Neural crest cell (in vitro differentiated cells): ENCODE measurements around the gene GPR85. TPM values are rescaled to one million over a fixed set of nuclear protein-coding genes. Genes with fewer than 3 reads are reported as not detected.
"Not testable (repeated sequence)": the region's sequence is repeated elsewhere in the genome, so short reads cannot be mapped to it uniquely, and the experiment has no call there.

Experiments used
- DNase-seq: peaks from one replicate; pipeline ENCODE4 v3.0.0; 2021; ENCODE audit warnings: low read depth, mixed read lengths, low spot score
- H3K27ac Mint-ChIP-seq: one replicate; pipeline ENCODE4 v1.8.0; 2021; ENCODE audit warnings: mild to moderate bottlenecking, mixed read lengths; ENCODE audit not compliant: unreplicated experiment
- H3K27me3 Mint-ChIP-seq: 2 replicates; pipeline ENCODE4 v1.8.0; 2021; ENCODE audit warnings: low read depth, mild to moderate bottlenecking, mixed read lengths
- H3K36me3 Mint-ChIP-seq: 2 replicates; pipeline ENCODE4 v1.8.0; 2021; ENCODE audit warnings: low read depth, mild to moderate bottlenecking, mixed read lengths
- H3K4me1 Mint-ChIP-seq: 2 replicates; pipeline ENCODE4 v1.8.0; 2021; ENCODE audit warnings: mixed read lengths
- H3K4me3 Mint-ChIP-seq: one replicate; pipeline ENCODE4 v1.8.0; 2021; ENCODE audit warnings: mild to moderate bottlenecking, mixed read lengths
- H3K9me3 Mint-ChIP-seq: 2 replicates; pipeline ENCODE4 v1.8.0; 2021; ENCODE audit warnings: mixed read lengths
- CTCF ChIP-seq: fragments of 200-600 bp; sonication (generic); conservative IDR thresholded peaks from 2 replicates; pipeline ENCODE4 v1.5.0; 2021; ENCODE audit warnings: antibody characterized with exemption, mild to moderate bottlenecking
- total RNA-seq: library from RNA; stranded (reverse); gene quantifications from 2 replicates; pipeline ENCODE4 v1.2.1, GENCODE V29; 2021

The GPR85 gene
- total RNA-seq, 1 donor from 2014 or later = 2.5 TPM

- DNase-seq = no peak
- H3K36me3 Mint-ChIP-seq = no peaks in the 10 kb centered on the region
- H3K27me3 Mint-ChIP-seq = peaks cover 13% of the 10 kb centered on the region
- H3K9me3 Mint-ChIP-seq = no peaks in the 10 kb centered on the region
- no peak for TF ChIP-seq CTCF
- H3K4me1 Mint-ChIP-seq = no peaks in the 10 kb centered on the region
- no peak overlapping the region for H3K4me3 Mint-ChIP-seq
- no peak overlapping the region for H3K27ac Mint-ChIP-seq
Observed at GRCh38 chr7:113060100-113060499, 26.5 kb downstream of the GPR85 start.

GRCh38 chr7:113054938-113055337 is 31.7 kb downstream of the GPR85 start:
- H3K27me3 Mint-ChIP-seq = peaks cover 5% of the 10 kb centered on the region
- TF ChIP-seq CTCF = no peak
- no peaks in the 10 kb centered on the region for H3K4me1 Mint-ChIP-seq
- H3K9me3 Mint-ChIP-seq = peaks cover 4% of the 10 kb centered on the region
- H3K27ac Mint-ChIP-seq = no peak overlapping the region
- DNase-seq = no peak
- H3K36me3 Mint-ChIP-seq = no peaks in the 10 kb centered on the region
- no peak overlapping the region for H3K4me3 Mint-ChIP-seq

GRCh38 chr7:113054272-113054671 is 32.4 kb downstream of the GPR85 start:
- not testable (repeated sequence) for H3K4me3 Mint-ChIP-seq, H3K9me3 Mint-ChIP-seq, H3K27me3 Mint-ChIP-seq, H3K4me1 Mint-ChIP-seq, H3K36me3 Mint-ChIP-seq, H3K27ac Mint-ChIP-seq, DNase-seq

- H3K27me3 Mint-ChIP-seq = peaks cover 10% of the 10 kb centered on the region
- not testable (repeated sequence) for DNase-seq, H3K27ac Mint-ChIP-seq, H3K36me3 Mint-ChIP-seq, H3K4me1 Mint-ChIP-seq, H3K9me3 Mint-ChIP-seq, H3K4me3 Mint-ChIP-seq
Observed at GRCh38 chr7:113049221-113049620, 37.4 kb downstream of the GPR85 start.

GRCh38 chr7:113046453-113046852 is 40.2 kb downstream of the GPR85 start:
- peaks cover 15% of the 10 kb centered on the region for H3K27me3 Mint-ChIP-seq
- no peak overlapping the region for H3K4me3 Mint-ChIP-seq
- DNase-seq = no peak
- no peak for TF ChIP-seq CTCF
- peaks cover 3% of the 10 kb centered on the region for H3K9me3 Mint-ChIP-seq
- no peak overlapping the region for H3K27ac Mint-ChIP-seq
- H3K36me3 Mint-ChIP-seq = no peaks in the 10 kb centered on the region
- H3K4me1 Mint-ChIP-seq = no peaks in the 10 kb centered on the region

- Mint-ChIP-seq H3K4me3 (no peak overlapping the region), H3K36me3 (no peaks in the 10 kb centered on the region), H3K27ac (no peak overlapping the region), H3K4me1 (no peaks in the 10 kb centered on the region), H3K27me3 (peaks cover 15% of the 10 kb centered on the region), H3K9me3 (peaks cover 3% of the 10 kb centered on the region)
- no peak for TF ChIP-seq CTCF
- DNase-seq = no peak
Observed at GRCh38 chr7:113045379-113045778, 41.2 kb downstream of the GPR85 start.

- peaks cover 15% of the 10 kb centered on the region for H3K27me3 Mint-ChIP-seq
- no peak overlapping the region for H3K27ac Mint-ChIP-seq
- no peak overlapping the region for H3K4me3 Mint-ChIP-seq
- no peaks in the 10 kb centered on the region for H3K4me1 Mint-ChIP-seq
- TF ChIP-seq CTCF = no peak
- no peaks in the 10 kb centered on the region for H3K36me3 Mint-ChIP-seq
- no peak for DNase-seq
- peaks cover 3% of the 10 kb centered on the region for H3K9me3 Mint-ChIP-seq
Observed at GRCh38 chr7:113044394-113044793, 42.2 kb downstream of the GPR85 start.
